Esophagus squamous epithelium (tissue), 5 donors: Measurements from ENCODE around the gene SNIP1. TPM values are rescaled to one million over a fixed set of nuclear protein-coding genes. Genes with fewer than 3 reads are reported as not detected.
"Not testable (repeated sequence)": the region's sequence is repeated elsewhere in the genome, so short reads cannot be mapped to it uniquely, and the experiment has no call there.

Experiments used
- DNase-seq: peaks from one replicate; lab custom pipeline; 2025; lab: John Stamatoyannopoulos, UW
- H3K27ac ChIP-seq, 4 donors: fragments of 200-600 bp; sonication (generic); one replicate each; pipeline ENCODE4 v1.5.1; 2016 to 2019; ENCODE audit warnings: mild to moderate bottlenecking in 1 of 4
- H3K27me3 ChIP-seq, 4 donors: fragments of 200-600 bp; sonication (generic); 1 replicate in 3 of 4; 2 replicates in 1 of 4; pipeline versions ENCODE4 v1.5.1 to v1.6.0; 2017 to 2021; ENCODE audit warnings: antibody characterized with exemption in 1 of 4
- H3K36me3 ChIP-seq, 3 donors: fragments of 200-600 bp; sonication (generic); one replicate each; pipeline ENCODE4 v1.5.1; 2016 to 2019
- H3K4me1 ChIP-seq, 3 donors: fragments of 200-600 bp; sonication (generic); one replicate each; pipeline ENCODE4 v1.5.1; 2017 to 2019
- H3K4me3 ChIP-seq, 4 donors: fragments of 200-600 bp; sonication (generic); 1 replicate in 3 of 4; 2 replicates in 1 of 4; pipeline ENCODE4 v1.5.1; 2016 to 2019; ENCODE audit warnings: mild to moderate bottlenecking in 2 of 4, moderate library complexity in 1 of 4
- H3K9me3 ChIP-seq, 3 donors: fragments of 200-600 bp; sonication (generic); one replicate each; pipeline ENCODE4 v1.5.1; 2016 to 2019
- POLR2A ChIP-seq, 4 donors: fragments of 450-650 bp; IDR thresholded peaks; one replicate each; pipeline ENCODE4 v1.6.1; 2017; ENCODE audit warnings: antibody characterized with exemption in 4 of 4, mild to moderate bottlenecking in 4 of 4, moderate library complexity in 3 of 4
- WGBS, 2 donors: methylation state at CpG; one replicate each; pipeline ENCODE4 v1.1.5; 2018; 5-methylcytosine and 5-hydroxymethylcytosine counted together
- intact Hi-C: fragments of 100-400 bp; cut with DNase I; formaldehyde crosslinking; loops from one replicate; pipeline ENCODE4 v1.15.0; 2022
- total RNA-seq, 4 donors: library from RNA; depleted of rRNA; stranded (reverse); fragments of >200 nt; gene quantifications; one replicate each; pipeline ENCODE4 v1.1.0, GENCODE V29; 2016
- TF ChIP-seq, protein P1 (sequence below), 6 experiments: fragments of 450-650 bp in 4 of 6; fragments of 200-600 bp in 2 of 6; sonication (generic) in 2 of 6; IDR thresholded peaks; one replicate each; pipeline ENCODE4 v1.5.1; 2016 to 2019; ENCODE audit warnings: antibody characterized with exemption in 6 of 6, mild to moderate bottlenecking in 4 of 6, moderate library complexity in 4 of 6
- donor health status: DM: yes; HTN: yes; CAD: no.

SNIP1 gene
- total RNA-seq, 4 donors from 2014 or later, result 10.5 to 21.1 (median 13.1) TPM

DNA sequence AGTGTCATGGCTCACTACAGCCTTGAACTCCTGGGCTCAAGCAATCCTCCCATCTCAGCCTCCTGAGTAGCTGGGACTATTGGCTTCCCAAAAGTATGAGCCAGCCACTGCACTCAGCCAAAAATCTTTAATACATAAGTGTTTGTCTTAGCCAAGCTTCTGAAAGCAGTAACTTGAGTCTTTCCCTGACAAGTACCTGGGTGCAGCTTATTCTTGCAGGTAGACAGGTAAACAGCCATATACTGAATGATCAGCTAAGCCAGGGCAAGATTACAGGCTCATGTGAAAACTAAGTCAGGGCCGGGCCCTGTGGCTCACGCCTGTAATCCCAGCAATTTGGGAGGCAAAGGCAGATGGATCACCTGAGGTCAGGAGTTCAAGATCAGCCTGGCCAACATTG, 47.4 kb downstream of the SNIP1 start:
- no peak overlapping the region for H3K4me3 ChIP-seq
- peaks cover 0 to 3% (median 0%) of the 10 kb centered on the region in 3 donors for H3K4me1 ChIP-seq
- intact Hi-C loops, result no loop called here
- WGBS, 2 donors, result 86 to 90% methylated on average over 2 of the region's 2 CpGs
- TF ChIP-seq, protein P1, sequence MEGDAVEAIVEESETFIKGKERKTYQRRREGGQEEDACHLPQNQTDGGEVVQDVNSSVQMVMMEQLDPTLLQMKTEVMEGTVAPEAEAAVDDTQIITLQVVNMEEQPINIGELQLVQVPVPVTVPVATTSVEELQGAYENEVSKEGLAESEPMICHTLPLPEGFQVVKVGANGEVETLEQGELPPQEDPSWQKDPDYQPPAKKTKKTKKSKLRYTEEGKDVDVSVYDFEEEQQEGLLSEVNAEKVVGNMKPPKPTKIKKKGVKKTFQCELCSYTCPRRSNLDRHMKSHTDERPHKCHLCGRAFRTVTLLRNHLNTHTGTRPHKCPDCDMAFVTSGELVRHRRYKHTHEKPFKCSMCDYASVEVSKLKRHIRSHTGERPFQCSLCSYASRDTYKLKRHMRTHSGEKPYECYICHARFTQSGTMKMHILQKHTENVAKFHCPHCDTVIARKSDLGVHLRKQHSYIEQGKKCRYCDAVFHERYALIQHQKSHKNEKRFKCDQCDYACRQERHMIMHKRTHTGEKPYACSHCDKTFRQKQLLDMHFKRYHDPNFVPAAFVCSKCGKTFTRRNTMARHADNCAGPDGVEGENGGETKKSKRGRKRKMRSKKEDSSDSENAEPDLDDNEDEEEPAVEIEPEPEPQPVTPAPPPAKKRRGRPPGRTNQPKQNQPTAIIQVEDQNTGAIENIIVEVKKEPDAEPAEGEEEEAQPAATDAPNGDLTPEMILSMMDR (IDR thresholded peaks at IDR 0.05), result no peak
- TF ChIP-seq POLR2A (IDR thresholded peaks at IDR 0.05), result no peak
- H3K9me3 ChIP-seq, result no peaks in the 10 kb centered on the region
- DNase-seq, result no peak
- peaks cover under 1 to 97% (median 12%) of the 10 kb centered on the region in 3 donors for H3K36me3 ChIP-seq
- H3K27ac ChIP-seq, result no peak overlapping the region
- no peaks in the 10 kb centered on the region for H3K27me3 ChIP-seq

DNA sequence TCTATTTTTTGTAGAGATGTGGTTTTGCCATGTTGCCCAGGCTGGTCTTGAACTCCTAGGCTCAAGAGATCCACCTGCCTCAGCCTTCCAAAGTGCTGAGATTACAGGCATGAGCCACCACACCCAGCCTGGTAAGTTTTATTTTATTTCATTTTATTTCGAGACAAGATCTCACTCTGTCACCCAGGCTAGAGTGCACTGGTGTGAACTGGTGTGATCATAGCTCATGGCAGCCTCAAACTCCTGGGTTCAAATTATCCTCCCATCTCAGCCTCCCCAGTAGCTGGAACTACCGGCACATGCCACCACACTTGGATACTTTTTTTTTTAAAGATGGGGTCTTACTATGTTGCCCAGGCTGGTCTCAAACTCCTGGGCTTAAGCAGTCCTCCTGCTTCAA, 51.3 kb downstream of the SNIP1 start:
- H3K4me3 ChIP-seq, H3K27ac ChIP-seq, intact Hi-C loops, H3K27me3 ChIP-seq, DNase-seq, H3K9me3 ChIP-seq: not testable (repeated sequence)
- Histone ChIP-seq H3K36me3 (peaks cover 5 to 100% (median 13%) of the 10 kb centered on the region in 3 donors), H3K4me1 (peaks cover 0 to 14% (median 0%) of the 10 kb centered on the region in 3 donors)
- WGBS, 2 donors, result 96 to 100% methylated on average over 2 of the region's 2 CpGs

DNA sequence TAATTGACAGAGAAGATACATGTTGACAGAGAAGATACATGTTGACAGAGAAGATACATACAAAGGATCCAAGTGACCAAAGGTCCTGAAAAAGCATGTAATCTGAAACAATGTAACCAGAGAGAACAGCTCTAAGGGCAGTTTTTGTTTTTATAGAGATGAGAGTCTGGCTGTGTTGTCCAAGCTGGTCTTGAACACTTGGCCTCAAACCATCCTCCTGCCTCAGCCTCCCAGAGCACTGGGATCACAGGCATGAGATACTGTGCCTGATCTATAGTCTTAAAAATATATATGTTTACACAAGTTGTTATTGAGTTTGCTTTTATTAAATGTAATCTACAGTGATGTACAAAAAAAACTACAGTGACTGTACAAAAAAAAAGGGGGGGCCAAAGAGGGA, 52.0 kb downstream of the SNIP1 start:
- Histone ChIP-seq H3K4me1 (peaks cover 0 to 18% (median 0%) of the 10 kb centered on the region in 3 donors), H3K36me3 (peaks cover 5 to 100% (median 13%) of the 10 kb centered on the region in 3 donors), H3K9me3 (no peaks in the 10 kb centered on the region), H3K27me3 (no peaks in the 10 kb centered on the region), H3K4me3 (no peak overlapping the region), H3K27ac (no peak overlapping the region)
- no peak for DNase-seq
- TF ChIP-seq, protein P1 (IDR thresholded peaks at IDR 0.05), result no peak
- no peak for TF ChIP-seq POLR2A (IDR thresholded peaks at IDR 0.05)
- intact Hi-C loops, result no loop called here

DNA sequence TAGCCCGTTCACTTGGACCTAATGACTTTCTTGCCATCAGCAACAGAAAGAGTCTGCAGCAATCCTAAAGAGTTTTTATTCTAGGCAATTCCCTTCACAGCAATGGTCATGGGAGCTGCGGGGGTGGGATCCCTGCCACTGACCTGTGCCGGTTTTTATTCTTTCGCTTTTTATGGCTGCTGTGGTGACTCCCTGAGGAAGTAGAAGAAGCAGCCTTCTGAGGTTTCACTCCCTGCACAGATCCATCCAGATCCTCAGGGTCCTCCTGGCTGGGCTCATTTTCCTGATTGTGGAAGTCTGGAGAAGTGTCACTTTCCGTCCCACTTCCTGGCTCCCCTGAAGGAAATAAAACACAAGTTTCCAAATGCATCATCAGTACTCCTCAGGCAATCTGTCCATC, 52.4 kb downstream of the SNIP1 start:
- intact Hi-C loops, result no loop called here
- WGBS, 2 donors, result 91% methylated on average over 5 of the region's 5 CpGs
- H3K27ac ChIP-seq, result no peak overlapping the region
- H3K9me3 ChIP-seq, result no peaks in the 10 kb centered on the region
- H3K4me1 ChIP-seq, result peaks cover 0 to 18% (median 0%) of the 10 kb centered on the region in 3 donors
- peaks cover 5 to 98% (median 13%) of the 10 kb centered on the region in 3 donors for H3K36me3 ChIP-seq
- H3K4me3 ChIP-seq, result no peak overlapping the region
- TF ChIP-seq, protein P1 (IDR thresholded peaks at IDR 0.05), result no peak
- no peak for TF ChIP-seq POLR2A (IDR thresholded peaks at IDR 0.05)
- no peaks in the 10 kb centered on the region for H3K27me3 ChIP-seq
- no peak for DNase-seq

DNA sequence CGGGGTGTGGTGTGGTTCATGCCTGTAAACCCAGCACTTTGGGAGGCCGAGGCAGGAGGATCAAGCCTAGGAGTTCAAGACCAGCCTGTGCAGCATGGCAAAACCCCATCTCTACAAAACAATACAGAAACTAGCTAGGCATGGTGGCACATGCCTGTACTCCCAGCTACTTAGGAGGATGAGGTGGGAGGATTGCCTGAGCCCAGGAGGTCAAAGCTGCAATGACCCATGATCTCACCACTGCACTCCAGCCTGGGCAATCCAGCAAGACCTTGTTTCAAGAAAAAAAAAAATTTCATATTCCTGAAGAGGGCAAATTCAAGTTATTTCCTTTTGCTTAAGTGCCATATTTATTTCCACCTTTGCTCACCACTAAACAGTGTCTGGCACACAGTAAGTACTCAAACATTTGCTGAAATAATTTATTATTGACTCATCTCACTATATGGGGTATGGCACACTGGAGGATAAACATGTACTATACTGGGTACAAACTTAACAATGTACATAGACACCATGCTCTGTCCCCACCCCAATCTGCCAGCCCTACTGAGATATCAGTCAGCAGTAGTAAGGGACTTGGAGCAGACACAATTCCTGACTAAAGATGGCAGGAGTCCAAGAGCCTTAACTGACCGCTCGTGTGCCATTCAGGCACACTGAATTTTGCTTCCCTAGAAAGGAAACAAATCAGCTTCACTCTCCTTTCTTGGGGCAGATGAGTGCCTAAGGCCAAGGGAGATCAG, 55.0 kb downstream of the SNIP1 start:
- TF ChIP-seq, protein P1 (IDR thresholded peaks at IDR 0.05), result no peak
- TF ChIP-seq POLR2A (IDR thresholded peaks at IDR 0.05), result no peak
- WGBS, 2 donors, result 55 to 69% methylated on average over 4 of the region's 4 CpGs
- H3K4me3 ChIP-seq, result no peak overlapping the region
- intact Hi-C loops, result no loop called here
- H3K4me1 ChIP-seq, result peaks cover 0 to 18% (median 0%) of the 10 kb centered on the region in 3 donors
- H3K9me3 ChIP-seq, result no peaks in the 10 kb centered on the region
- peaks cover 5 to 95% (median 12%) of the 10 kb centered on the region in 3 donors for H3K36me3 ChIP-seq
- H3K27me3 ChIP-seq, result no peaks in the 10 kb centered on the region
- H3K27ac ChIP-seq, result peak overlapping the region in 3 of 4 donors; percentile 6 to 54 (median 7)
- no peak for DNase-seq
